H1 (cell line): ENCODE results near the gene GPSM1. TPM values are rescaled to one million over a fixed set of nuclear protein-coding genes. Genes with fewer than 3 reads are reported as not detected.

Experiments used
- CTCF ChIA-PET: fragments of 300-600 bp; sonication (Branson Sonifier 250); formaldehyde crosslinking; loops from one replicate; lab custom pipeline; 2021; ENCODE audit not compliant: partially characterized antibody; lab: Charles Lee
- POLR2A ChIA-PET: fragments of 300-600 bp; sonication (Branson Sonifier 250); formaldehyde crosslinking; loops from one replicate; lab custom pipeline; 2021; ENCODE audit warnings: inconsistent platforms; ENCODE audit not compliant: partially characterized antibody; lab: Charles Lee
- DNase-seq, 2 experiments: peaks; one replicate each; pipeline versions ENCODE4 v3.0.0 to v3.0.0-alpha.2; 2010 to 2022; ENCODE audit warnings: low spot score in 2 of 2, low read depth in 1 of 2, mixed read lengths in 1 of 2
- FAIRE-seq: peaks from 2 replicates; lab custom pipeline; 2011; peaks lifted over from hg19 to GRCh38; lab: Jason Lieb, UNC
- H2AFZ ChIP-seq: 2 replicates; pipeline ENCODE4 v1.8.1; 2012; ENCODE audit warnings: low read length, inconsistent platforms
- H2AK5ac ChIP-seq: 2 replicates; pipeline ENCODE4 v1.6.1; 2013; ENCODE audit warnings: low read depth, low read length
- H2BK120ac ChIP-seq: replicated peaks from 2 replicates; pipeline ENCODE3; 2013; ENCODE audit warnings: low read depth, low read length, inconsistent platforms
- H2BK12ac ChIP-seq: 2 replicates; pipeline ENCODE4 v1.6.1; 2013; ENCODE audit warnings: low read depth, low read length
- H2BK15ac ChIP-seq: 2 replicates; pipeline ENCODE4 v1.6.1; 2013; ENCODE audit warnings: low read length
- H2BK20ac ChIP-seq: 2 replicates; pipeline ENCODE4 v1.6.1; 2013; ENCODE audit warnings: low read length
- H2BK5ac ChIP-seq: 2 replicates; pipeline ENCODE4 v1.6.1; 2013; ENCODE audit warnings: low read depth, low read length
- H3K14ac ChIP-seq: 2 replicates; pipeline ENCODE4 v1.6.1; 2013; ENCODE audit warnings: inconsistent platforms; ENCODE audit not compliant: insufficient read length
- H3K18ac ChIP-seq: 2 replicates; pipeline ENCODE4 v1.6.1; 2013; ENCODE audit warnings: low read length; ENCODE audit errors: extremely low read depth
- H3K23ac ChIP-seq: 2 replicates; pipeline ENCODE4 v1.6.1; 2013; ENCODE audit warnings: inconsistent platforms; ENCODE audit not compliant: insufficient read length
- H3K23me2 ChIP-seq: 2 replicates; pipeline ENCODE4 v1.6.1; 2013; ENCODE audit warnings: low read depth, low read length
- H3K27ac ChIP-seq: 2 replicates; pipeline ENCODE4 v1.6.1; 2011; ENCODE audit warnings: low read depth, low read length, inconsistent platforms
- H3K27me3 ChIP-seq, 4 experiments: replicated peaks in 1 of 4; 1 replicate in 1 of 4; 2 replicates in 3 of 4; pipeline versions ENCODE4 v1.6.1 to v1.8.1; 2011 to 2013; ENCODE audit warnings: low read length in 3 of 4, mild to moderate bottlenecking in 3 of 4, inconsistent platforms in 2 of 4, mixed read lengths in 2 of 4, moderate library complexity in 1 of 4; ENCODE audit not compliant: control insufficient read depth in 3 of 4, insufficient read depth in 3 of 4; ENCODE audit errors: extremely low read depth in 1 of 4
- H3K36me3 ChIP-seq, 4 experiments: 2 replicates each; pipeline versions ENCODE4 v1.6.1 to v1.8.1; 2011 to 2013; ENCODE audit warnings: mild to moderate bottlenecking in 4 of 4, low read length in 3 of 4, moderate library complexity in 2 of 4, control low read depth in 1 of 4, inconsistent platforms in 1 of 4; ENCODE audit not compliant: insufficient read depth in 4 of 4, control insufficient read depth in 2 of 4
- H3K4ac ChIP-seq: replicated peaks from 2 replicates; pipeline ENCODE3; 2013; ENCODE audit warnings: low read length, low read depth, mixed read lengths, inconsistent platforms; ENCODE audit not compliant: insufficient read length
- H3K4me1 ChIP-seq, 4 experiments: replicated peaks in 1 of 4; 1 replicate in 1 of 4; 2 replicates in 3 of 4; pipeline versions ENCODE4 v1.6.1 to v1.8.1; 2011 to 2013; ENCODE audit warnings: low read length in 3 of 4, inconsistent platforms in 2 of 4, mixed read lengths in 1 of 4; ENCODE audit not compliant: insufficient read depth in 4 of 4, control insufficient read depth in 3 of 4
- H3K4me2 ChIP-seq, 2 experiments: 2 replicates each; pipeline versions ENCODE4 v1.6.1 to v1.8.1; 2011 to 2013; ENCODE audit warnings: low read depth in 2 of 2, low read length in 2 of 2, control low read depth in 1 of 2, inconsistent platforms in 1 of 2, mild to moderate bottlenecking in 1 of 2; ENCODE audit not compliant: insufficient read depth in 1 of 2
- H3K4me3 ChIP-seq, 4 experiments: fragments of 200-600, 300-600 bp in 1 of 4; sonication (generic), shearing (Covaris generic), sonication (Bioruptor Twin) in 1 of 4; 2 replicates each; pipeline versions ENCODE4 v1.5.1 to v1.8.1; 2011 to 2016; ENCODE audit warnings: low read length in 4 of 4, low read depth in 3 of 4, control low read depth in 2 of 4, inconsistent platforms in 2 of 4, mild to moderate bottlenecking in 2 of 4, mixed read lengths in 1 of 4, moderate library complexity in 1 of 4; ENCODE audit not compliant: insufficient read depth in 2 of 4; ENCODE audit errors: extremely low read depth in 1 of 4
- H3K56ac ChIP-seq: replicated peaks from 2 replicates; pipeline ENCODE3; 2013; ENCODE audit warnings: low read depth, mild to moderate bottlenecking, mixed read lengths, low read length, inconsistent platforms; ENCODE audit not compliant: insufficient read length
- H3K79me1 ChIP-seq: 2 replicates; pipeline ENCODE4 v1.6.1; 2013; ENCODE audit warnings: low read depth, low read length, control low read depth
- H3K79me2 ChIP-seq, 2 experiments: 2 replicates each; pipeline versions ENCODE4 v1.6.1 to v1.8.1; 2012 to 2013; ENCODE audit warnings: low read length in 2 of 2, mild to moderate bottlenecking in 2 of 2, inconsistent platforms in 1 of 2; ENCODE audit not compliant: insufficient read depth in 2 of 2, control insufficient read depth in 1 of 2
- H3K9ac ChIP-seq, 4 experiments: replicated peaks in 1 of 4; 1 replicate in 1 of 4; 2 replicates in 3 of 4; pipeline versions ENCODE4 v1.6.1 to v1.8.1; 2011 to 2013; ENCODE audit warnings: low read depth in 3 of 4, low read length in 3 of 4, control low read depth in 2 of 4, mild to moderate bottlenecking in 2 of 4, moderate library complexity in 2 of 4, inconsistent platforms in 1 of 4; ENCODE audit errors: extremely low read depth in 1 of 4
- H3K9me3 ChIP-seq, 2 experiments: 2 replicates each; pipeline versions ENCODE4 v1.6.1 to v1.8.1; 2012 to 2013; ENCODE audit warnings: mild to moderate bottlenecking in 2 of 2, moderate library complexity in 2 of 2, control low read depth in 1 of 2, inconsistent platforms in 1 of 2, low read depth in 1 of 2, low read length in 1 of 2, mixed read lengths in 1 of 2; ENCODE audit not compliant: insufficient read depth in 2 of 2
- H4K20me1 ChIP-seq, 2 experiments: replicated peaks in 1 of 2; 2 replicates each; pipeline versions ENCODE3 to v1.8.1; 2011 to 2013; ENCODE audit warnings: inconsistent platforms in 2 of 2, low read length in 2 of 2, mild to moderate bottlenecking in 1 of 2; ENCODE audit not compliant: insufficient read depth in 2 of 2, control insufficient read depth in 1 of 2
- H4K5ac ChIP-seq: 2 replicates; pipeline ENCODE4 v1.6.1; 2013; ENCODE audit warnings: low read length, low read depth, mixed read lengths, inconsistent platforms; ENCODE audit not compliant: insufficient read length
- H4K8ac ChIP-seq: 2 replicates; pipeline ENCODE4 v1.8.0; 2013; ENCODE audit warnings: mild to moderate bottlenecking, moderate library complexity, low read length, inconsistent platforms; ENCODE audit not compliant: insufficient read depth; ENCODE audit errors: extremely low read depth
- H4K91ac ChIP-seq: replicated peaks from 2 replicates; pipeline ENCODE3; 2013; ENCODE audit warnings: low read length, mixed read lengths, inconsistent platforms; ENCODE audit not compliant: insufficient read length
- CBX8 ChIP-seq: fragments of 300-800, 300-1000 bp; sonication (generic); IDR thresholded peaks from 2 replicates; pipeline ENCODE4 v1.7.1; 2016; ENCODE audit warnings: low read depth, low read length, borderline replicate concordance
- CHD1 ChIP-seq: IDR thresholded peaks from 2 replicates; pipeline ENCODE4 v1.6.1; 2012; ENCODE audit warnings: low read depth, low read length, improper control_type of control experiment
- EZH2 ChIP-seq: fragments of 200-600 bp; sonication (generic); IDR thresholded peaks from 2 replicates; pipeline ENCODE4 v1.7.1; 2012; ENCODE audit warnings: low read depth, mild to moderate bottlenecking, moderate library complexity, low read length, inconsistent platforms; ENCODE audit not compliant: severe bottlenecking
- JUN ChIP-seq: IDR thresholded peaks from 2 replicates; pipeline ENCODE4 v1.6.1; 2011; ENCODE audit warnings: low read depth, mild to moderate bottlenecking, improper control_type of control experiment, low read length
- RNF2 ChIP-seq: fragments of 200-900, 300-1000 bp; sonication (generic); IDR thresholded peaks from 2 replicates; pipeline ENCODE4 v1.7.1; 2016; ENCODE audit warnings: borderline replicate concordance, low read depth, mild to moderate bottlenecking, antibody characterized with exemption, low read length; ENCODE audit not compliant: poor library complexity, severe bottlenecking; ENCODE audit errors: missing control alignments
- SAP30 ChIP-seq: fragments of 300-600 bp; sonication (generic); IDR thresholded peaks from 2 replicates; pipeline ENCODE4 v1.7.1; 2012; ENCODE audit warnings: low read length, moderate library complexity, mild to moderate bottlenecking, inconsistent platforms; ENCODE audit not compliant: insufficient read depth, insufficient replicate concordance
- SP4 ChIP-seq: IDR thresholded peaks from 2 replicates; pipeline ENCODE4 v1.6.1; 2012; ENCODE audit warnings: low read length, inconsistent platforms
- YY1 ChIP-seq: IDR thresholded peaks from 2 replicates; pipeline ENCODE4 v1.6.1; 2011; ENCODE audit warnings: low read depth, mild to moderate bottlenecking, low read length
- ZNF274 ChIP-seq: IDR thresholded peaks from 2 replicates; pipeline ENCODE4 v1.7.0; 2012; ENCODE audit warnings: low read length, borderline replicate concordance; ENCODE audit errors: extremely low read depth
- WGBS, 2 experiments: shearing (Covaris generic) in 1 of 2; methylation state at CpG; one replicate each; pipeline versions ENCODE4 v1.1.6 to v1.1.7; 2013 to 2015; ENCODE audit warnings: low lambda C conversion rate in 2 of 2, mixed read lengths in 2 of 2, inconsistent platforms in 1 of 2, low coverage in 1 of 2, missing lambda C conversion rate in 1 of 2; ENCODE audit not compliant: insufficient replicate concordance in 2 of 2, insufficient coverage in 1 of 2, insufficient read length in 1 of 2; ENCODE audit errors: extremely low coverage in 1 of 2, missing lambda C conversion rate in 1 of 2; 5-methylcytosine and 5-hydroxymethylcytosine counted together
- polyA plus RNA-seq, 7 experiments: library from polyadenylated mRNA; depleted of rRNA in 3 of 7; stranded (reverse) in 5 of 7; unstranded in 2 of 7; fragments of >200 nt in 5 of 7; fragments of 200-250 nt in 2 of 7; gene quantifications; 1 replicate in 5 of 7; 2 replicates in 1 of 7; 4 replicates in 1 of 7; pipeline versions ENCODE4 v1.2.1 to v1.2.3, GENCODE V29; 2011 to 2013; ENCODE audit warnings: missing spikeins in 2 of 7, mixed read lengths in 2 of 7
- total RNA-seq: library from RNA; stranded (reverse); fragmentation: NEBNext Ultra II Directional; extraction: Animal tissue kit (Norgen Biotek cat#: 25700); gene quantifications from 2 replicates; pipeline ENCODE4 v1.2.1, GENCODE V29; 2021
- TF ChIP-seq, protein P1 (sequence below): IDR thresholded peaks from 2 replicates; pipeline ENCODE4 v1.6.1; 2012; ENCODE audit warnings: inconsistent platforms
- TF ChIP-seq, protein P2 (sequence below): IDR thresholded peaks from 2 replicates; pipeline ENCODE4 v1.6.1; 2011; ENCODE audit warnings: low read length, improper control_type of control experiment

The GPSM1 gene
- total and polyA plus RNA-seq, 2 of the 8 experiments (the other 6 are each of a cell fraction or from before 2014, with no cell fraction given), result 12.8 to 18.0 TPM

DNA sequence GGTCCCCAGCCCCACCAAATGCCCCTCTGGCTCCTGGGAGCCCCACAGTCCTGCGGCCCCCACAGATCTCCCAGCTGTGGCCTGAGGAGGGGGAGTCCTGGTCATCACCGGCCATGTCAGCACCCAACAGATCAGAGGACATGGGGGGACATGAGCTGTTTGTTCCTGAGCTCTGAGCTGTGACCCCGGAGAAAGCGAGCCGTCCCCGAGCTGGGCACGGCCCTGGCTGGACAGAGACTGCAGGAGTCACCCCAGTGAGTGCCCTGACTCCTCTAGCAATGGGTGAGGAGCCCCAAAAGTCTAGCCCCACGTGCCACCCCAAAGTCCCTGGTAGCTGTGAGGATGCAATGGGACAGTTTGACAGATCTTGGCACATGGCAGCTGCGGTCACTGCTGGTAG, 49.1 kb upstream of the GPSM1 start:
- CTCF ChIA-PET, result interaction anchor here (0.8 to 3.0 kb wide), 18 partner anchors 9 to 262 kb away, joined by 3 to 21 read pairs (median 4); partner anchors contain the start of gene CCDC187
- 85% methylated on average over 9 of the region's 9 CpGs; no CpG with 5 or more reads in 1 of the 2 experiments for WGBS, 2 experiments
- no peak for DNase-seq
- no peak for TF ChIP-seq SAP30
- TF ChIP-seq, protein P1, sequence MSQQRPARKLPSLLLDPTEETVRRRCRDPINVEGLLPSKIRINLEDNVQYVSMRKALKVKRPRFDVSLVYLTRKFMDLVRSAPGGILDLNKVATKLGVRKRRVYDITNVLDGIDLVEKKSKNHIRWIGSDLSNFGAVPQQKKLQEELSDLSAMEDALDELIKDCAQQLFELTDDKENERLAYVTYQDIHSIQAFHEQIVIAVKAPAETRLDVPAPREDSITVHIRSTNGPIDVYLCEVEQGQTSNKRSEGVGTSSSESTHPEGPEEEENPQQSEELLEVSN, result no peak
- TF ChIP-seq ZNF274, result no peak
- no peak for TF ChIP-seq SP4
- TF ChIP-seq YY1, result no peak
- no peak for TF ChIP-seq JUN
- TF ChIP-seq RNF2, result no peak
- TF ChIP-seq CHD1, result no peak
- TF ChIP-seq, protein P2, sequence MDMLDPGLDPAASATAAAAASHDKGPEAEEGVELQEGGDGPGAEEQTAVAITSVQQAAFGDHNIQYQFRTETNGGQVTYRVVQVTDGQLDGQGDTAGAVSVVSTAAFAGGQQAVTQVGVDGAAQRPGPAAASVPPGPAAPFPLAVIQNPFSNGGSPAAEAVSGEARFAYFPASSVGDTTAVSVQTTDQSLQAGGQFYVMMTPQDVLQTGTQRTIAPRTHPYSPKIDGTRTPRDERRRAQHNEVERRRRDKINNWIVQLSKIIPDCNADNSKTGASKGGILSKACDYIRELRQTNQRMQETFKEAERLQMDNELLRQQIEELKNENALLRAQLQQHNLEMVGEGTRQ, result no peak
- no peak for TF ChIP-seq CBX8
- no peak for TF ChIP-seq EZH2

More for the DNA sequence above, 49.1 kb upstream of the GPSM1 start:
- H3K36me3 ChIP-seq, result no peaks in the 10 kb centered on the region
- H3K18ac ChIP-seq, result no peak overlapping the region
- no peak overlapping the region for H3K27ac ChIP-seq
- no peak overlapping the region for H2BK20ac ChIP-seq
- H3K56ac ChIP-seq, result no peak overlapping the region
- H3K4me1 ChIP-seq, result no peaks in the 10 kb centered on the region; a peak in 2 of 7 replicates
- no peak overlapping the region for H3K4me2 ChIP-seq
- no peak overlapping the region for H2BK15ac ChIP-seq
- no peaks in the 10 kb centered on the region for H3K79me1 ChIP-seq
- no peak overlapping the region for H3K4me3 ChIP-seq
- H2BK12ac ChIP-seq, result 0 out of 2 replicates have a peak overlapping the region, but pooled peaks have one; percentile 17
- no peak overlapping the region for H3K23ac ChIP-seq
- no peak overlapping the region for H4K91ac ChIP-seq
- no peak overlapping the region for H2AFZ ChIP-seq
- H3K27me3 ChIP-seq, result no peaks in the 10 kb centered on the region
- FAIRE-seq, result no peak
- H3K9me3 ChIP-seq, result no peaks in the 10 kb centered on the region
- POLR2A ChIA-PET, result interaction anchor here (0.7 to 0.8 kb wide), 2 partner anchors 48 to 261 kb away, joined by 3 read pairs; no protein-coding TSS in a partner anchor
- no peak overlapping the region for H2BK5ac ChIP-seq
- H4K5ac ChIP-seq, result no peak overlapping the region
- no peak overlapping the region for H2BK120ac ChIP-seq
- peak overlapping the region; percentile 45; the same call in 1 of the 2 replicates for H4K8ac ChIP-seq
- no peak overlapping the region for H3K4ac ChIP-seq
- H3K9ac ChIP-seq, result no peak overlapping the region
- no peaks in the 10 kb centered on the region for H4K20me1 ChIP-seq
- no peaks in the 10 kb centered on the region for H3K79me2 ChIP-seq
- no peak overlapping the region for H2AK5ac ChIP-seq
- no peaks in the 10 kb centered on the region for H3K23me2 ChIP-seq
- H3K14ac ChIP-seq, result no peak overlapping the region
